KMS-11 (cell line): ENCODE data around the gene GRIK1.

Experiments used
- H2AFZ ChIP-seq: fragments of 200-600 bp; sonication (generic); 2 replicates; pipeline ENCODE4 v1.6.1; 2016; ENCODE audit warnings: antibody characterized with exemption, mixed run types, low read depth
- H3K27ac ChIP-seq: fragments of 200-600 bp; sonication (generic); 2 replicates; pipeline ENCODE4 v1.6.1; 2016; ENCODE audit warnings: mild to moderate bottlenecking, mixed run types
- H3K27me3 ChIP-seq: fragments of 200-600 bp; sonication (generic); 2 replicates; pipeline ENCODE4 v1.6.1; 2017; ENCODE audit warnings: mild to moderate bottlenecking, low read depth, mixed run types, moderate library complexity; ENCODE audit not compliant: insufficient read depth
- H3K36me3 ChIP-seq: fragments of 200-600 bp; sonication (generic); 2 replicates; pipeline ENCODE4 v1.6.1; 2017; ENCODE audit warnings: mild to moderate bottlenecking, mixed run types; ENCODE audit not compliant: insufficient read depth
- H3K4me1 ChIP-seq: fragments of 200-600 bp; sonication (generic); 2 replicates; pipeline ENCODE4 v1.6.1; 2016; ENCODE audit warnings: mild to moderate bottlenecking, low read depth, mixed run types; ENCODE audit not compliant: poor library complexity, severe bottlenecking
- H3K4me2 ChIP-seq: fragments of 200-600 bp; sonication (generic); 2 replicates; pipeline ENCODE4 v1.7.0; 2016; ENCODE audit warnings: mild to moderate bottlenecking, mixed run types
- H3K4me3 ChIP-seq: fragments of 200-600 bp; sonication (generic); IDR thresholded peaks from 2 replicates; pipeline ENCODE4 v1.6.1; 2017; ENCODE audit warnings: low read depth, low read length, mixed read lengths; ENCODE audit not compliant: insufficient read depth
- H3K79me2 ChIP-seq: fragments of 200-600 bp; sonication (generic); 2 replicates; pipeline ENCODE4 v1.6.1; 2016; ENCODE audit warnings: low read depth, mixed run types; ENCODE audit not compliant: insufficient read depth
- H3K9ac ChIP-seq: fragments of 200-600 bp; sonication (generic); 2 replicates; pipeline ENCODE4 v1.6.1; 2016; ENCODE audit warnings: mild to moderate bottlenecking, mixed run types
- H4K20me1 ChIP-seq: fragments of 200-600 bp; sonication (generic); 2 replicates; pipeline ENCODE4 v1.6.1; 2016; ENCODE audit warnings: mild to moderate bottlenecking, mixed run types; ENCODE audit not compliant: insufficient read depth
- TF ChIP-seq, protein P1 (sequence below): fragments of 200-600 bp; sonication (generic); conservative IDR thresholded peaks from 2 replicates; pipeline ENCODE4 v1.6.1; 2017; ENCODE audit warnings: low read depth, mild to moderate bottlenecking, antibody characterized with exemption, low read length, moderate library complexity, mixed read lengths

GRIK1 gene

DNA sequence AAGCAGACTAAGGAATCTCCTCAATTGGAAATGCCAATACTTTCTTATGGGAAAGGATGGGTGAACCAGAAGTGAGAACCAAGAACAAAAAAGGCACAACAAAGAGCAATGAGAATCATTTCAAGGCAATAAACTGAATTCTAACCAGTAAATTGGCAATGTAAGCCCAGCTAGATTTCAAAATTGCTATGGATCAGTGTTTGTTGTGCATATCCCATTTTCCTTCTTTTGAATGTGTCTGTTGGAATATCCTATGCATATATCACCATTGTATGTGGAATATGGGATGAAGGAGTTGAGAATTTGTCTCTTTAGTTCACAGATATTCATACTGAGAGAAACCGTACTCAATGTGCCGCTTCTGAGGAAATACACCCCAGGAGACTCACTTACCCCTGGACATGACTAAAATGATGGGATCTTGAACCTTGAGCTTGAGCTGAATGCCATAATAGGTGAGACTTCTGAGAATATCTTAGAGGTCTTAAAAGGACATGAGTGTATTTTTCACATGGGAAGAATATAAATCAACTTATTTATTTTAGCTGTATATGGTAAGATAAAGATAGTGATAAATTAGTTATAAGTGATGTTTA is 425.0 kb downstream of the GRIK1 start:
- Histone ChIP-seq H3K4me2 (no peak overlapping the region), H3K36me3 (no peaks in the 10 kb centered on the region), H2AFZ (no peak overlapping the region), H3K27ac (no peak overlapping the region), H3K9ac (no peak overlapping the region), H3K4me3 (no peak overlapping the region), H3K79me2 (no peaks in the 10 kb centered on the region), H3K27me3 (no peaks in the 10 kb centered on the region), H3K4me1 (no peaks in the 10 kb centered on the region), H4K20me1 (no peaks in the 10 kb centered on the region)
- TF ChIP-seq, protein P1, sequence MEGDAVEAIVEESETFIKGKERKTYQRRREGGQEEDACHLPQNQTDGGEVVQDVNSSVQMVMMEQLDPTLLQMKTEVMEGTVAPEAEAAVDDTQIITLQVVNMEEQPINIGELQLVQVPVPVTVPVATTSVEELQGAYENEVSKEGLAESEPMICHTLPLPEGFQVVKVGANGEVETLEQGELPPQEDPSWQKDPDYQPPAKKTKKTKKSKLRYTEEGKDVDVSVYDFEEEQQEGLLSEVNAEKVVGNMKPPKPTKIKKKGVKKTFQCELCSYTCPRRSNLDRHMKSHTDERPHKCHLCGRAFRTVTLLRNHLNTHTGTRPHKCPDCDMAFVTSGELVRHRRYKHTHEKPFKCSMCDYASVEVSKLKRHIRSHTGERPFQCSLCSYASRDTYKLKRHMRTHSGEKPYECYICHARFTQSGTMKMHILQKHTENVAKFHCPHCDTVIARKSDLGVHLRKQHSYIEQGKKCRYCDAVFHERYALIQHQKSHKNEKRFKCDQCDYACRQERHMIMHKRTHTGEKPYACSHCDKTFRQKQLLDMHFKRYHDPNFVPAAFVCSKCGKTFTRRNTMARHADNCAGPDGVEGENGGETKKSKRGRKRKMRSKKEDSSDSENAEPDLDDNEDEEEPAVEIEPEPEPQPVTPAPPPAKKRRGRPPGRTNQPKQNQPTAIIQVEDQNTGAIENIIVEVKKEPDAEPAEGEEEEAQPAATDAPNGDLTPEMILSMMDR: no peak

DNA sequence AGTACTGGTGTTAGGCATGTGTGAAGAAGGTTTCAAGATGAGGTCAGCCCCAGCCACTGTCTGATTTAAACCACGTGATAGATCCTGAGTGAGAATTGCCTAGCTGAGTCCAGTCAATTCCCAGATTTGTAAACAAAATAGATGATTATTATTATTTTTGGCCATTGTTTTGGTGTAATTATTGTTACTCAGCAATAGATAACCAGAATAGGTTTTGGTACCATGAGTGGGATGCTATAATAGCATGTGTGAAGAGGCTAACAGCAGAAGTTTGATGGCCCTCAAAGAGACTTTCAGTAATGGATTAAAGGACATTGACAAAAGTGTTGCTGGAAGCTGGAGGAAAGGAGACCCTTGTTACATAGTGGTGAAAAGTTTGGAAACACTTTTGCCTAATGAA is 426.3 kb downstream of the GRIK1 start:
- Histone ChIP-seq H3K36me3 (no peaks in the 10 kb centered on the region), H2AFZ (no peak overlapping the region), H3K79me2 (no peaks in the 10 kb centered on the region), H4K20me1 (no peaks in the 10 kb centered on the region), H3K9ac (no peak overlapping the region), H3K4me3 (no peak overlapping the region), H3K27ac (no peak overlapping the region), H3K27me3 (no peaks in the 10 kb centered on the region), H3K4me1 (no peaks in the 10 kb centered on the region), H3K4me2 (no peak overlapping the region)
- TF ChIP-seq, protein P1: no peak

DNA sequence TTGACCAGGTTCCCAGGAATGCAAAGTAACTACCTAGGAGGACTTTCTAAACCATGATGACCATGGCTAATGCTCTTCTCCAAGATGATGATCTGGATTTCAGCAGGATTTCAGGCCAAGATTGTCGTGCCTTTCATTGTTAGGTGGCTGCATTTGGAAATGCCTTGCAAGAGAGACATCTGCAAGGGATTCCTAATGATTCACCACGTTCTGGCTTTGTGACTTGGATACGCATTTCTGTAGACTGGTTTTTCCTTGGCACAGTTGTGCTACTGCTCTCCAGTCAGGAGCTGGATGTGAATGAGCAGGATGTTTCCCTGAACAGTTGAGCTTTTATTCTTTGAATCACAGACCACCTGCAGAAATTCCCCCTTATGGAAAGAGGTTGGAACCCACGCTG is 428.7 kb downstream of the GRIK1 start:
- Histone ChIP-seq H2AFZ (no peak overlapping the region), H3K79me2 (no peaks in the 10 kb centered on the region), H4K20me1 (no peaks in the 10 kb centered on the region), H3K4me2 (no peak overlapping the region), H3K9ac (no peak overlapping the region), H3K36me3 (no peaks in the 10 kb centered on the region), H3K4me1 (no peaks in the 10 kb centered on the region), H3K27ac (no peak overlapping the region), H3K27me3 (no peaks in the 10 kb centered on the region), H3K4me3 (no peak overlapping the region)
- TF ChIP-seq, protein P1: no peak

DNA sequence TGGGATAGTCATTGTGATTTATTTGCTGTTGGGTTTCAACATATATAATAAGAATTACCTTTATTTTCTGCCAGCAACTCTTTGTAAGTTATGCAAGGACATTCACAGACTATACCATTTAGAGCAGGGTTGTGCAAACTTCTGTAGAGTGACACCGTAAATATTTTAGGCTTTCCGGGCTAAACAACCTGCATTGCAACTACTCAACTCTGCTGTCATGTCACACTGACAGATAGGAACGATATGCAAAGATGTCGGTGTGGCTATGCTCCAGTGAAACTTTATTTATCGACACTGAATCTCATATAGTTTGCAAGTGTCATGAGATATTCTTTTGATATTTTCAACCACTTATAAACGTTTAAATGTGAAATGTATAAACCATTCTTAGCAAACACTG is 430.7 kb downstream of the GRIK1 start:
- TF ChIP-seq, protein P1: no peak
- Histone ChIP-seq H3K27me3 (no peaks in the 10 kb centered on the region), H3K9ac (no peak overlapping the region), H3K79me2 (no peaks in the 10 kb centered on the region), H3K4me1 (no peaks in the 10 kb centered on the region), H3K4me3 (no peak overlapping the region), H2AFZ (no peak overlapping the region), H3K36me3 (no peaks in the 10 kb centered on the region), H3K27ac (no peak overlapping the region), H3K4me2 (no peak overlapping the region), H4K20me1 (no peaks in the 10 kb centered on the region)
